ENCODE measurements around the gene EPB41. TPM values are rescaled to one million over a fixed set of nuclear protein-coding genes. Genes with fewer than 3 reads are reported as not detected.

EPB41 gene
- total RNA-seq, 3 donors from 2014 or later (not counting 1 experiment from before 2014, with no cell fraction given): 151 to 196 (median 172) TPM

GRCh38 chr1:28981210-28981609 is 66.8 kb downstream of the EPB41 start:
- H3K9me3 Mint-ChIP-seq: no peaks in the 10 kb centered on the region
- peak overlapping the region; percentile 8 to 22 for H3K27ac Mint-ChIP-seq
- H3K27me3 Mint-ChIP-seq (ENCODE audit: low read depth in 2 of 2): no peaks in the 10 kb centered on the region
- no peak overlapping the region for H3K4me3 Mint-ChIP-seq
- no peaks in the 10 kb centered on the region for H3K36me3 Mint-ChIP-seq
- ATAC-seq (no peak), DNase-seq (no peak)
- intact Hi-C loops (cut with micrococcal nuclease): no loop called here
- H3K9me3 ChIP-seq (ENCODE audit: control insufficient read depth, insufficient read depth, low read length): no peaks in the 10 kb centered on the region
- no peaks in the 10 kb centered on the region for H3K27me3 ChIP-seq (ENCODE audit: control insufficient read depth, insufficient read depth, low read length)
- H3K27ac ChIP-seq (ENCODE audit: low read length): no peak overlapping the region
- WGBS (ENCODE audit: insufficient coverage): 93% methylated on average over 2 of the region's 3 CpGs
- peaks cover 64 to 67% of the 10 kb centered on the region in 2 donors for H3K4me1 Mint-ChIP-seq
- no peaks in the 10 kb centered on the region for H3K36me3 ChIP-seq (ENCODE audit: control insufficient read depth, insufficient read depth, low read length)
- H3K4me3 ChIP-seq (ENCODE audit: low read length): no peak overlapping the region
- H3K4me1 ChIP-seq (ENCODE audit: control insufficient read depth, insufficient read depth, low read length): peaks cover 9% of the 10 kb centered on the region
- TF ChIP-seq CTCF (IDR thresholded peaks at IDR 0.05): no peak

GRCh38 chr1:28982198-28982597 is 67.8 kb downstream of the EPB41 start:
- Histone ChIP-seq H3K9me3 (ENCODE audit: control insufficient read depth, insufficient read depth, low read length) (no peaks in the 10 kb centered on the region), H3K4me3 (ENCODE audit: low read length) (no peak overlapping the region), H3K36me3 (ENCODE audit: control insufficient read depth, insufficient read depth, low read length) (no peaks in the 10 kb centered on the region), H3K27me3 (ENCODE audit: control insufficient read depth, insufficient read depth, low read length) (no peaks in the 10 kb centered on the region), H3K27ac (ENCODE audit: low read length) (no peak overlapping the region), H3K4me1 (ENCODE audit: control insufficient read depth, insufficient read depth, low read length) (peaks cover 9% of the 10 kb centered on the region)
- H3K27me3 Mint-ChIP-seq (ENCODE audit: low read depth in 2 of 2): no peaks in the 10 kb centered on the region
- H3K9me3 Mint-ChIP-seq: no peaks in the 10 kb centered on the region
- no peak for TF ChIP-seq CTCF (IDR thresholded peaks at IDR 0.05)
- intact Hi-C loops (cut with micrococcal nuclease): no loop called here
- no peaks in the 10 kb centered on the region for H3K36me3 Mint-ChIP-seq
- H3K4me3 Mint-ChIP-seq: no peak overlapping the region
- DNase-seq (no peak), ATAC-seq (no peak)
- H3K27ac Mint-ChIP-seq: no peak overlapping the region
- WGBS (ENCODE audit: insufficient coverage): 96% methylated on average over 6 of the region's 6 CpGs
- peaks cover 62 to 70% of the 10 kb centered on the region in 2 donors for H3K4me1 Mint-ChIP-seq

GRCh38 chr1:28983091-28983490 is 68.7 kb downstream of the EPB41 start:
- H3K4me3 ChIP-seq (ENCODE audit: low read length): no peak overlapping the region
- H3K4me1 ChIP-seq (ENCODE audit: control insufficient read depth, insufficient read depth, low read length): peaks cover 9% of the 10 kb centered on the region
- H3K36me3 ChIP-seq (ENCODE audit: control insufficient read depth, insufficient read depth, low read length): peaks cover 6% of the 10 kb centered on the region
- no peaks in the 10 kb centered on the region for H3K9me3 ChIP-seq (ENCODE audit: control insufficient read depth, insufficient read depth, low read length)
- H3K27me3 Mint-ChIP-seq (ENCODE audit: low read depth in 2 of 2): no peaks in the 10 kb centered on the region
- peaks cover 61 to 67% of the 10 kb centered on the region in 2 donors for H3K4me1 Mint-ChIP-seq
- H3K27ac ChIP-seq (ENCODE audit: low read length): no peak overlapping the region
- DNase-seq (no peak), ATAC-seq (no peak)
- no peaks in the 10 kb centered on the region for H3K36me3 Mint-ChIP-seq
- intact Hi-C loops (cut with micrococcal nuclease): loop anchor here (1.0 kb wide), 1 partner anchor 101 kb away; no protein-coding TSS in a partner anchor
- 100% methylated on average over 1 of the region's 1 CpG for WGBS (ENCODE audit: insufficient coverage)
- H3K9me3 Mint-ChIP-seq: no peaks in the 10 kb centered on the region
- no peak overlapping the region for H3K27ac Mint-ChIP-seq
- no peak for TF ChIP-seq CTCF (IDR thresholded peaks at IDR 0.05)
- no peak overlapping the region for H3K4me3 Mint-ChIP-seq
- no peaks in the 10 kb centered on the region for H3K27me3 ChIP-seq (ENCODE audit: control insufficient read depth, insufficient read depth, low read length)
